ENCODE results near the gene ACMSD.

DNA sequence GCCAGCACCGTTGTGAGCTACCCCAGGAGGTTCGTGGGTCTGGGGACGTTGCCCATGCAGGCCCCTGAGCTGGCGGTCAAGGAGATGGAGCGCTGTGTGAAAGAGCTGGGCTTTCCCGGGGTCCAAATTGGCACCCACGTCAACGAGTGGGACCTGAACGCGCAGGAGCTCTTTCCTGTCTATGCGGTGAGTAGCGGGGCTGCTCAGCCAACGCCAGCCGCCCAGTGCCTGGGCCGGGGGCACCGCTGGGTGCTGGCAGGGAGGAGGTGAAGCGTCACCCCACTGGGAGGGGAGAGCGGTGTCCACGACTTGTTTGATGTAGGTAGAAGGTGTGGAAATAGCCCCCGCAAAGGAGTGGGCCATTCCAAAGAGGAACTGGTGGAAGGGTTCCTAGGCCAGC lies 25.0 kb downstream of the ACMSD start:
- TF ChIP-seq, protein P1, sequence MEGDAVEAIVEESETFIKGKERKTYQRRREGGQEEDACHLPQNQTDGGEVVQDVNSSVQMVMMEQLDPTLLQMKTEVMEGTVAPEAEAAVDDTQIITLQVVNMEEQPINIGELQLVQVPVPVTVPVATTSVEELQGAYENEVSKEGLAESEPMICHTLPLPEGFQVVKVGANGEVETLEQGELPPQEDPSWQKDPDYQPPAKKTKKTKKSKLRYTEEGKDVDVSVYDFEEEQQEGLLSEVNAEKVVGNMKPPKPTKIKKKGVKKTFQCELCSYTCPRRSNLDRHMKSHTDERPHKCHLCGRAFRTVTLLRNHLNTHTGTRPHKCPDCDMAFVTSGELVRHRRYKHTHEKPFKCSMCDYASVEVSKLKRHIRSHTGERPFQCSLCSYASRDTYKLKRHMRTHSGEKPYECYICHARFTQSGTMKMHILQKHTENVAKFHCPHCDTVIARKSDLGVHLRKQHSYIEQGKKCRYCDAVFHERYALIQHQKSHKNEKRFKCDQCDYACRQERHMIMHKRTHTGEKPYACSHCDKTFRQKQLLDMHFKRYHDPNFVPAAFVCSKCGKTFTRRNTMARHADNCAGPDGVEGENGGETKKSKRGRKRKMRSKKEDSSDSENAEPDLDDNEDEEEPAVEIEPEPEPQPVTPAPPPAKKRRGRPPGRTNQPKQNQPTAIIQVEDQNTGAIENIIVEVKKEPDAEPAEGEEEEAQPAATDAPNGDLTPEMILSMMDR (IDR thresholded peaks at IDR 0.05), result no peak
- no peak for TF ChIP-seq POLR2A (IDR thresholded peaks at IDR 0.05)

Data from lower leg skin (tissue), 3 donors.